ENCODE measurements around the gene ENOX2.
"Not testable (repeated sequence)": the region's sequence is repeated elsewhere in the genome, so short reads cannot be mapped to it uniquely, and the experiment has no call there.

Gene ENOX2

GRCh38 chrX:130902783-130903613 lies at the start of gene ENOX2:
Gene ENOX2, minus strand, starts transcription at chrX:130903209. Its CDS starts 199,993 bp downstream, at chrX:130703216.
- peak; percentile 92 for DNase-seq

GRCh38 chrX:130952266-130953043 lies 49.4 kb upstream of the ENOX2 start:
- DNase-seq: no peak

GRCh38 chrX:130944230-130944629 lies 41.2 kb upstream of the ENOX2 start:
- DNase-seq: no peak

- DNase-seq: no peak
Observed at GRCh38 chrX:130937101-130937500, 34.1 kb upstream of the ENOX2 start.

- no peak for DNase-seq
Observed at GRCh38 chrX:130933358-130933757, 30.3 kb upstream of the ENOX2 start.

- DNase-seq: not testable (repeated sequence)
Observed at GRCh38 chrX:130920405-130920804, 17.4 kb upstream of the ENOX2 start.

- not testable (repeated sequence) for DNase-seq
Observed at GRCh38 chrX:130919676-130920075, 16.7 kb upstream of the ENOX2 start.

- DNase-seq: not testable (repeated sequence)
Observed at GRCh38 chrX:130918498-130918897, 15.5 kb upstream of the ENOX2 start.

- DNase-seq: peak; percentile 50 to 67 (median 57)
Observed at GRCh38 chrX:130916636-130917422, 13.8 kb upstream of the ENOX2 start.

GRCh38 chrX:130915302-130915701 lies 12.3 kb upstream of the ENOX2 start:
- peak in 1 of 3 donors; percentile 4 for DNase-seq

- DNase-seq: no peak
Observed at GRCh38 chrX:130909469-130910136, 6.6 kb upstream of the ENOX2 start.

- DNase-seq: no peak
Observed at GRCh38 chrX:130906776-130907175, 3.8 kb upstream of the ENOX2 start.

- DNase-seq: no peak
Observed at GRCh38 chrX:130902446-130902782, 595 bp downstream of the ENOX2 start.

- DNase-seq: no peak
Observed at GRCh38 chrX:130896802-130897501, 6.1 kb downstream of the ENOX2 start.

- no peak for DNase-seq
Observed at GRCh38 chrX:130896026-130896425, 7.0 kb downstream of the ENOX2 start.

- no peak for DNase-seq
Observed at GRCh38 chrX:130895299-130895698, 7.7 kb downstream of the ENOX2 start.

- no peak for DNase-seq
Observed at GRCh38 chrX:130893356-130894085, 9.5 kb downstream of the ENOX2 start.

GRCh38 chrX:130887376-130887775 lies 15.6 kb downstream of the ENOX2 start:
- DNase-seq: no peak

GRCh38 chrX:130885996-130886395 lies 17.0 kb downstream of the ENOX2 start:
- no peak for DNase-seq

- DNase-seq: no peak
Observed at GRCh38 chrX:130885508-130885907, 17.5 kb downstream of the ENOX2 start.

- DNase-seq: no peak
Observed at GRCh38 chrX:130884627-130885026, 18.4 kb downstream of the ENOX2 start.

Measured in suppressor macrophage treated with lipopolysaccharide for 1 hour (primary cell).